H9 (cell line): ENCODE measurements around the gene CAPN5. TPM values are rescaled to one million over a fixed set of nuclear protein-coding genes. Genes with fewer than 3 reads are reported as not detected.

Experiments used
- DNase-seq: peaks from one replicate; pipeline ENCODE4 v3.0.0-alpha.2; 2017
- H2AFZ ChIP-seq: one replicate; pipeline ENCODE4 v1.6.1; 2013; ENCODE audit warnings: mild to moderate bottlenecking, low read length, control low read depth, moderate library complexity
- H2AK5ac ChIP-seq: 2 replicates; pipeline ENCODE4 v1.6.1; 2013; ENCODE audit warnings: low read length, control low read depth, mixed read lengths; ENCODE audit not compliant: insufficient read length
- H2BK120ac ChIP-seq: one replicate; pipeline ENCODE4 v1.6.1; 2013; ENCODE audit warnings: low read depth, mild to moderate bottlenecking, low read length, control low read depth, inconsistent platforms; ENCODE audit not compliant: poor library complexity, severe bottlenecking
- H2BK12ac ChIP-seq: 2 replicates; pipeline ENCODE4 v1.6.1; 2013; ENCODE audit warnings: low read length, control low read depth, mixed read lengths, low read depth; ENCODE audit not compliant: insufficient read length
- H2BK15ac ChIP-seq: 2 replicates; pipeline ENCODE4 v1.6.1; 2013; ENCODE audit warnings: low read depth, low read length, control low read depth
- H2BK20ac ChIP-seq: one replicate; pipeline ENCODE4 v1.6.1; 2013; ENCODE audit warnings: low read depth, mild to moderate bottlenecking, low read length, control low read depth, inconsistent platforms; ENCODE audit not compliant: poor library complexity, severe bottlenecking
- H2BK5ac ChIP-seq: 2 replicates; pipeline ENCODE4 v1.6.1; 2013; ENCODE audit warnings: low read length, control low read depth, mixed read lengths; ENCODE audit not compliant: insufficient read length
- H3K14ac ChIP-seq: 2 replicates; pipeline ENCODE4 v1.6.1; 2013; ENCODE audit warnings: low read length, control low read depth; ENCODE audit not compliant: insufficient read depth
- H3K18ac ChIP-seq: 2 replicates; pipeline ENCODE4 v1.6.1; 2013; ENCODE audit warnings: low read depth, mild to moderate bottlenecking, mixed read lengths, low read length, control low read depth; ENCODE audit not compliant: insufficient read length
- H3K23ac ChIP-seq: 2 replicates; pipeline ENCODE4 v1.6.1; 2013; ENCODE audit warnings: low read length, control low read depth, mixed read lengths, low read depth; ENCODE audit not compliant: insufficient read length
- H3K23me2 ChIP-seq: 2 replicates; pipeline ENCODE4 v1.6.1; 2013; ENCODE audit warnings: low read depth, mild to moderate bottlenecking, mixed read lengths, low read length, control low read depth; ENCODE audit not compliant: insufficient read length, poor library complexity, severe bottlenecking
- H3K27ac ChIP-seq: 2 replicates; pipeline ENCODE4 v1.5.1; 2013; ENCODE audit warnings: low read length, control low read depth, mixed read lengths, low read depth; ENCODE audit not compliant: insufficient read length
- H3K27me3 ChIP-seq: 2 replicates; pipeline ENCODE4 v1.6.1; 2013; ENCODE audit warnings: low read length, control low read depth, inconsistent platforms; ENCODE audit not compliant: insufficient read depth
- H3K4ac ChIP-seq: 2 replicates; pipeline ENCODE4 v1.6.1; 2013; ENCODE audit warnings: low read depth, mild to moderate bottlenecking, control low read depth, inconsistent platforms, low read length, moderate library complexity
- H3K4me1 ChIP-seq: 2 replicates; pipeline ENCODE4 v1.6.1; 2013; ENCODE audit warnings: low read length, control low read depth, inconsistent platforms; ENCODE audit not compliant: insufficient read depth
- H3K4me2 ChIP-seq: 2 replicates; pipeline ENCODE4 v1.6.1; 2013; ENCODE audit warnings: low read length, control low read depth, mixed read lengths; ENCODE audit not compliant: insufficient read length, insufficient read depth
- H3K56ac ChIP-seq: 2 replicates; pipeline ENCODE4 v1.6.1; 2013; ENCODE audit warnings: low read depth, mild to moderate bottlenecking, mixed read lengths, low read length, control low read depth; ENCODE audit not compliant: insufficient read length
- H3K79me1 ChIP-seq: 2 replicates; pipeline ENCODE4 v1.6.1; 2013; ENCODE audit warnings: low read depth, mild to moderate bottlenecking, moderate library complexity, low read length, control low read depth, inconsistent platforms; ENCODE audit not compliant: insufficient read depth, poor library complexity, severe bottlenecking
- H3K79me2 ChIP-seq: 2 replicates; pipeline ENCODE4 v1.6.1; 2013; ENCODE audit warnings: low read length, control low read depth, inconsistent platforms; ENCODE audit not compliant: insufficient read depth
- H3K9ac ChIP-seq: 2 replicates; pipeline ENCODE4 v1.6.1; 2013; ENCODE audit warnings: low read length, control low read depth, mixed read lengths; ENCODE audit not compliant: insufficient read length; ENCODE audit errors: extremely low read depth
- H3K9me3 ChIP-seq: one replicate; pipeline ENCODE4 v1.6.1; 2013; ENCODE audit warnings: low read depth, low read length, inconsistent platforms; ENCODE audit not compliant: control insufficient read depth
- H3T11ph ChIP-seq: one replicate; pipeline ENCODE4 v1.6.1; 2013; ENCODE audit warnings: mild to moderate bottlenecking, low read length, control low read depth, inconsistent platforms
- H4K20me1 ChIP-seq: one replicate; pipeline ENCODE4 v1.6.1; 2013; ENCODE audit not compliant: control insufficient read depth, insufficient read length, insufficient read depth
- H4K5ac ChIP-seq: 2 replicates; pipeline ENCODE4 v1.6.1; 2013; ENCODE audit warnings: low read depth, mild to moderate bottlenecking, mixed read lengths, low read length, control low read depth; ENCODE audit not compliant: insufficient read length
- H4K8ac ChIP-seq: replicated peaks from 2 replicates; pipeline ENCODE4 v1.6.1; 2013; ENCODE audit warnings: low read length, control low read depth, mixed read lengths, low read depth; ENCODE audit not compliant: insufficient read length
- H4K91ac ChIP-seq: 2 replicates; pipeline ENCODE4 v1.6.1; 2013; ENCODE audit warnings: low read depth, mild to moderate bottlenecking, moderate library complexity, mixed read lengths, low read length, control low read depth; ENCODE audit not compliant: insufficient read length
- H3K27ac Mint-ChIP-seq, 3 experiments: 2 replicates in 2 of 3; 3 replicates in 1 of 3; pipeline ENCODE4 v1.8.0; 2020 to 2021; ENCODE audit warnings: mixed read lengths in 3 of 3, mild to moderate bottlenecking in 1 of 3, moderate library complexity in 1 of 3
- H3K27me3 Mint-ChIP-seq: 2 replicates; pipeline ENCODE4 v1.8.0; 2021; ENCODE audit warnings: low read depth, mild to moderate bottlenecking, moderate library complexity, mixed read lengths
- H3K36me3 Mint-ChIP-seq, 3 experiments: 2 replicates in 2 of 3; 3 replicates in 1 of 3; pipeline ENCODE4 v1.8.0; 2020 to 2021; ENCODE audit warnings: low read depth in 3 of 3, mixed read lengths in 3 of 3; ENCODE audit not compliant: insufficient read depth in 1 of 3
- H3K4me1 Mint-ChIP-seq, 2 experiments: 2 replicates each; pipeline ENCODE4 v1.8.0; 2020; ENCODE audit warnings: mixed read lengths in 2 of 2
- H3K4me3 Mint-ChIP-seq, 2 experiments: 2 replicates in 1 of 2; 3 replicates in 1 of 2; pipeline ENCODE4 v1.8.0; 2020 to 2021; ENCODE audit warnings: mild to moderate bottlenecking in 2 of 2, mixed read lengths in 2 of 2, moderate library complexity in 1 of 2
- H3K9me3 Mint-ChIP-seq, 2 experiments: 2 replicates in 1 of 2; 3 replicates in 1 of 2; pipeline ENCODE4 v1.8.0; 2020; ENCODE audit warnings: mild to moderate bottlenecking in 2 of 2, mixed read lengths in 2 of 2, moderate library complexity in 1 of 2
- WGBS: extraction: QIAGEN DNeasy Blood & Tissue Kit; methylation state at CpG from one replicate; pipeline ENCODE4 v1.1.7; 2013; ENCODE audit warnings: missing lambda C conversion rate, low lambda C conversion rate, mixed read lengths; ENCODE audit not compliant: insufficient read length; ENCODE audit errors: extremely low coverage; 5-methylcytosine and 5-hydroxymethylcytosine counted together
- total RNA-seq: library from RNA; stranded (reverse); gene quantifications from 2 replicates; pipeline ENCODE4 v1.2.1, GENCODE V29; 2021
- TF ChIP-seq, protein P1 (sequence below): fragments of 200-600 bp; sonication (generic); conservative IDR thresholded peaks from 3 replicates; pipeline ENCODE4 v1.8.0; 2021; ENCODE audit warnings: antibody characterized with exemption, mild to moderate bottlenecking

CAPN5 gene
- total RNA-seq, 1 experiment from 2014 or later = 16.7 TPM

- Histone ChIP-seq H3K4ac (no peak overlapping the region), H4K8ac (no peak overlapping the region), H4K5ac (no peak overlapping the region), H2BK20ac (no peak overlapping the region), H2AFZ (no peak overlapping the region), H2BK15ac (no peak overlapping the region), H3K79me1 (no peaks in the 10 kb centered on the region), H2BK5ac (no peak overlapping the region), H4K20me1 (no peaks in the 10 kb centered on the region), H3K4me2 (no peak overlapping the region), H3K14ac (no peak overlapping the region; the same call in 1 of the 2 replicates), H3T11ph (no peak overlapping the region), H3K79me2 (no peaks in the 10 kb centered on the region), H3K27ac (no peak overlapping the region), H3K9me3 (no peaks in the 10 kb centered on the region), H4K91ac (no peak overlapping the region), H2BK120ac (no peak overlapping the region), H3K4me1 (no peaks in the 10 kb centered on the region), H3K27me3 (no peaks in the 10 kb centered on the region), H2AK5ac (no peak overlapping the region), H2BK12ac (no peak overlapping the region), H3K9ac (no peak overlapping the region), H3K23me2 (no peaks in the 10 kb centered on the region), H3K23ac (no peak overlapping the region), H3K56ac (no peak overlapping the region), H3K18ac (no peak overlapping the region)
- peaks cover 0 to 3% (median 0%) of the 10 kb centered on the region in 3 experiments; a peak in 6 of 7 replicates for H3K36me3 Mint-ChIP-seq
- H3K4me1 Mint-ChIP-seq = peaks cover 6 to 8% of the 10 kb centered on the region in 2 experiments
- DNase-seq = no peak
- peaks cover 10 to 11% of the 10 kb centered on the region in 2 experiments; a peak in 4 of 5 replicates for H3K9me3 Mint-ChIP-seq
- H3K27me3 Mint-ChIP-seq = no peaks in the 10 kb centered on the region
- H3K27ac Mint-ChIP-seq = peak overlapping the region; percentile 65 to 77 (median 76); a peak in 5 of 7 replicates
- no CpG with 5 or more reads among the region's 11 CpGs for WGBS
- H3K4me3 Mint-ChIP-seq = no peak overlapping the region
- TF ChIP-seq, protein P1, sequence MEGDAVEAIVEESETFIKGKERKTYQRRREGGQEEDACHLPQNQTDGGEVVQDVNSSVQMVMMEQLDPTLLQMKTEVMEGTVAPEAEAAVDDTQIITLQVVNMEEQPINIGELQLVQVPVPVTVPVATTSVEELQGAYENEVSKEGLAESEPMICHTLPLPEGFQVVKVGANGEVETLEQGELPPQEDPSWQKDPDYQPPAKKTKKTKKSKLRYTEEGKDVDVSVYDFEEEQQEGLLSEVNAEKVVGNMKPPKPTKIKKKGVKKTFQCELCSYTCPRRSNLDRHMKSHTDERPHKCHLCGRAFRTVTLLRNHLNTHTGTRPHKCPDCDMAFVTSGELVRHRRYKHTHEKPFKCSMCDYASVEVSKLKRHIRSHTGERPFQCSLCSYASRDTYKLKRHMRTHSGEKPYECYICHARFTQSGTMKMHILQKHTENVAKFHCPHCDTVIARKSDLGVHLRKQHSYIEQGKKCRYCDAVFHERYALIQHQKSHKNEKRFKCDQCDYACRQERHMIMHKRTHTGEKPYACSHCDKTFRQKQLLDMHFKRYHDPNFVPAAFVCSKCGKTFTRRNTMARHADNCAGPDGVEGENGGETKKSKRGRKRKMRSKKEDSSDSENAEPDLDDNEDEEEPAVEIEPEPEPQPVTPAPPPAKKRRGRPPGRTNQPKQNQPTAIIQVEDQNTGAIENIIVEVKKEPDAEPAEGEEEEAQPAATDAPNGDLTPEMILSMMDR = no peak
These were observed 15.4 kb downstream of the CAPN5 start for GRCh38 chr11:77081976-77082836.
